ENCODE measurements around the gene JUP.
"Not testable (repeated sequence)": the region's sequence is repeated elsewhere in the genome, so short reads cannot be mapped to it uniquely, and the experiment has no call there.

Gene JUP
- 0 to 0.83 (median 0.54) reads per million in 4 donors for total RNA-seq

DNA sequence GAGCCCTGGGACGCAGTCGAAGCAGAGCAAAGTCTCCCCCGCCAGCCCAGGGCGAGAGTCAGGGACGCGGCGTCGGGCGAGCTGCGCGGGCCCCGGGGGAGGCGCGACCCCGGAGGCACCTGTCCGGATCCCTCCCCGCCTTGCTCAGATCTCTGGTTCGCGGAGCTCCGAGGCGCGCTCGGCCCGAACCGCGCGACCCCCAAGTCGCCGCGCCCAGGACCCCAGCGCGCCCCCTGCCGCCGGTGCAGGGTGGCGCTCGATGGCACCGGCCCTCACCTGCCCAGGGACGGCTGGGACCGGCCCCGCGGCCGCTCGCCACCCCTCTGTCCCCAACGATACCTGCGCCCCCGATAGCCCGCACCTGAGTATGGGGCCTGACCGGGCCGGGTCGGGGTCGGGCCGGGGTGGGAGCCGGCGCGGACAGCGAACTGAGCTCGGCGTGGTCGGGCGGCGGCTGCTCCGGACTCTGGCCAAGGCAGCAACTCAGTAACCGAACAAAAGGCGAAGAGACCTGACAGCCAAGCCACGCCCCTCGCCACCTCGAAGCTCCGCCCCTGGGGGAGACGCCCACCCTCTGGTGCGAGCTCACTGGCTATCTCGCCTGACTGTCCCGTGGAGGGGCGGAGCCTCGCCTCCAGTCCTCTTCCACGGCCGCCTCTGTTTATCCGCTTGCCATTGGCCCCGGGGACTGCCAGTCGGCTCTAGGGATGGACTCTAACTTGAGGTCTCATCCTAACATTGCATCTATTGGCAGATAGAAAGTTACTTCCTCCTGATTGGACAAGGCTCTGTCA lies at the start of gene JUP:
Gene JUP, minus strand, starts transcription at position 485 of the 794 bp plus-strand sequence. CDS start 14,857 bp downstream, outside the sequence.
- peak; percentile 69 to 87 (median 79) for DNase-seq

DNA sequence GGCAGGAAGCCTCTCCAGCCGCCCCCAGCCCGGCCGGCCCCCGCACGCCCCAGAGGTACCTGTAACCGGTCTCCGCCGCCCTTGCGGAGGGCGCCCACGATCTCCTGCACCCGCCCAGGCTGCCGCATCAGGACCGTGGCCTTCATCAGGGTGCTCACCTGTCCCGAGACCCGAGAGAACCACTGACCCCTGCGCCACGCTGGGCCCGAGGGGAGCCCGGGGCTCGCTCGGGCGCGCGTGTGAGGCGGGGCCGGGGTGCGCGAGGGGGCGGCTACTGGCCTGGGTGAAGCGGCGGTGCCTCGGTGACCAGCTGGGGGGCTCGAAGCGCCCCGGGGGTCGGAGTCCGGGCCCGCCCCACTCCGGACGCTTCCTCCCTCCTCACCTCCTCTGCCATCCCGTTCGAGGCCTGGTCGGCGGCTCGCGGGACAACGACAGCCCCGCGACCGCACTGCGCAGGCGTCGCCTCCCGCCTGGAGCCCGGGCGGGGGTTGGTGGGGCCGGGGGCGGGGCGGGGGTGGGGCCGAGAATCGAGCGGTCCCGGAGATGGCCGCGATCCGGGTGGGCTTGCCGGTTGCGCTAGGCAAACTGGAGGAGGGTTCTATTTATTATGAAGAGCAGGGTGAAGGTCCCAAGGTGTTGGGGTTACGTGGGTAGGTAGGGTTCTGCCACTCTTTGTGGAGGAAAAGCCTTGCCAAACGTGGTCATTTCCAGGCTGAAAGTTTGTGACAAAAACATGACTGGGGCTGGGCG lies 49.5 kb upstream of the JUP start, which contains the start of gene NT5C3B:
Gene NT5C3B, minus strand, starts transcription at position 433 of the 750 bp plus-strand sequence. Its CDS starts 39 bp downstream, at position 394.
- peak in 4 of 5 donors; percentile 34 to 63 (median 50) for DNase-seq

DNA sequence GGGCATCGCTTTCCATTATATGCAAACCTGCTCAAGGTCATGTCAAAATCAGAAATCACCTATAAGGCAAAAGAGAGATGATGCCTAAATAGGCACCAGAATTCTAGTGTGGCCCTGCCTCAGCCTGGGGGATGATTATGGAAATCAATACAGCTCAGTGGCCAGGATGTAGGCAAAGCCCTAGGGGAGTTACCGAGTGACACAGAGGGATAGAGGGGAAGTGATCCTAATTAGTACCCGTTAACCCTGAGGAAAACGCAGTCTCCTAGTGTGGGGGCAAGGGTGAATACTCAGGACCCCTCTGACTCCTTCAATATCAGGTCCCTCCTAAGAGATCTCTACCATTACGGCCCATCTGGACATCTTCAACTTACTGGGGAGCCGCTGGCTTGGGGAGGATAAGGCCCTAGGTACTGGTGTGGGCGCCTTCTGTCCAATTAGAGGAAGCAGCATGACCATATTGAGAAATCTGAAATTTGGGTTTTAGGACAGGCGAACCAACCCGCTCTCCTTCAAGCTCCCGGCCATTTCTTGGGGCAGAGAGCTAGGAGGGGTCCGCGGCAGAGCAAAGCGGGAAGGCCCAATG lies 48.8 kb upstream of the JUP start:
- DNase-seq: no peak

DNA sequence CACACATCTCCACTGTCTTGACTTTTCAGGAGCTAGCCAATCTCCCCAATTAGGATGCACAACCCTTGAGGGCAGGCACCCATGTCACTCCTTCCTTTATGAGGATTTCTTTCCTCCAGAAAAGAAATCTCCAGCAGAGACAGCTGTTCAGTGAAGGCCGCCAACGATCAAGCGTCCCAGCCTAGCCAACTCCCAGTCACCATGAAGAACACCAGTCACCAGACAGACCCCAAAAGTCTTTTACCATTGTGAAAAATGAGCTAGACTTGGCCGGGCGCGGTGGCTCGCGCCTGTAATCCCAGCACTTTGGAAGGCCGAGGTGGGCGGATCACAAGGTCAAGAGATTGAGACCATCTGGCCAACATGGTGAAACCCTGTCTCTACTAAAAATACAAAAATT lies 43.5 kb upstream of the JUP start:
- not testable (repeated sequence) for DNase-seq

DNA sequence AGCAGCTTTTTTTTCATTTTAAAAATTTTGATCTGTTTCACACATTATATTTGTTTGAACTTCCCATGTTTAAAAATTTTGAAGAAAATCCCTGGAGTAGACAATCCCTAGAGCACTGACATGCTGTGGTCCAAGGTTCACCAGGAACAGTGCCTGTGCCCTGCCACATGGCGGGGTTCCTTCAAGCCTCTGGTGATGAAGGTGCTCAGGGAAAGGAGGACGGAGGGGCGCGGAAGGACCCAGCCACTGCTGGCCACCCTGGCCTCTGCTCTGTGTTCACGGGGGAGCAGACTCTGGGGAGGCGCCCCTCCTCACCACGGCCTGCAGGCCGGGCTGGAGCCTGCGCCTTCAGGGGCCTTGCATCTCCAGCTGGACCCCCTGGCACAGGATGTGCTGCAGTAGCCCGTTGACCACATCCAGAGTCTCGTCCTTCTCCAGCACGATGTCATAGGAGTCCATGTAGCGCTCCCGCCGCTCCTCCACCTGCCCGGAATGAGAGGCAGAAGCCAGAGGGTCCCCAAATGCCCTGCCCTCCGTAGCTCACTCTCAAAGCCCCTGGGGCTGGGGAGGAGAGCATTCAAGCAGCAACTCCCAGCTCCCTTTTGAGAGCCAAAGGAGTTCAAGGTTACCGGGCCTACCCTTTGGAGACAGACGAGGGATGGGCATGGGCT lies 38.8 kb upstream of the JUP start:
- no peak for DNase-seq

DNA sequence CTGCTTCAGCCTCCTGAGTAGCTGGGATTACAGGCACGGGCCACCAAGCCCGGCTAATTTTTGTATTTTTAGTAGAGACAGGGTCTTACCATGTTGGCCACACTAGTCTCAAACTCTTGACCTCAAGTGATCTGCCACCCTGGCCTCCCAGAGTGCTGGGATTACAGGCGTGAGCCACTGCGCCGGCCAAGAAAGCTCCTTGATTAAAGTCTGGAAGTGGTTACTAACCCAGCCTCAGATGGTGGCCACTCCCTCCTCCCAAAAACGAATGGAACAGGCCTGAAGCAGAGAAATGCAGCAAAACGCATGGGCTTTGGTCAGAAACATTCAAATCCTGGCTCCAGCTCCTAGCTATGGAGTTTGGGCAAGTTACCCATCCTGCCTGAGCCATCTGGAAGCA lies 37.6 kb upstream of the JUP start:
- DNase-seq: no peak

DNA sequence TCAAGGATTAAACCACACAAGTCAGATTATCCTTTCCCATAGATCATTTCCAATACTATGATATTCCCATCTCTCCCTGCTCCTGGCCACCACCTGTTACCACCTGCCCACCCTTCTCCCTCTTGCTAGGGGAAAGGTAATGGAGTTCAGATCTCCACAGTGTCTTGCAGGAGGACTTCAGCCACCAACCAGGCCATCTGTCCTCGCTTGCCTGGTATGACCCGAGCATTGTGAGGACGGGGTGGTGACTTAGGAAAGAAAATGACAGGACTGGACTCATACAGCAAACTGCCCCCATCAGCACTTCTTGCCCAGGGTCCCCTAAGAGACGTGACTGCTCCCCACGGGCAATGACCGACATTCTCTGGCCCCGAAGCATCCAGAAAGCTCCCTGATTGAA lies 37.1 kb upstream of the JUP start:
- no peak for DNase-seq

DNA sequence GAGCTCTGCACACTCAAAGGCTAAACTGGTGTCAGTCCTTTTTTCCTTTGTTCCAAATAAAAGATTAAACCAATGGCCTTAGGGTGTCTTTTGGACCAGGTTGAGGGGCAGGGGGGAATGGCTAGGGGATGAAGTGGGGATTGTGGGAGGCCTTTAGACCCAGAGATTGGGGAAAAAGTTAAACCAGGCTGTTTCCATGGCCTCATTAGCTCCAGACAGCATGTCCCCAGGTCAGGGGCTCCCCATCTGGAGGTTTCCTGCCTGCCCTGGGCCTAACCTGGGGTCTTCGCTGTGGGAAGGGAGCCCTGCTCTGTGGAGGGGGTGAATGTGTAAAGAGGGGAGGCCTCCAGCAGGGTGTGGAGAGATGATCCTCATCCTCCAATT lies 36.6 kb upstream of the JUP start:
- no peak for DNase-seq

DNA sequence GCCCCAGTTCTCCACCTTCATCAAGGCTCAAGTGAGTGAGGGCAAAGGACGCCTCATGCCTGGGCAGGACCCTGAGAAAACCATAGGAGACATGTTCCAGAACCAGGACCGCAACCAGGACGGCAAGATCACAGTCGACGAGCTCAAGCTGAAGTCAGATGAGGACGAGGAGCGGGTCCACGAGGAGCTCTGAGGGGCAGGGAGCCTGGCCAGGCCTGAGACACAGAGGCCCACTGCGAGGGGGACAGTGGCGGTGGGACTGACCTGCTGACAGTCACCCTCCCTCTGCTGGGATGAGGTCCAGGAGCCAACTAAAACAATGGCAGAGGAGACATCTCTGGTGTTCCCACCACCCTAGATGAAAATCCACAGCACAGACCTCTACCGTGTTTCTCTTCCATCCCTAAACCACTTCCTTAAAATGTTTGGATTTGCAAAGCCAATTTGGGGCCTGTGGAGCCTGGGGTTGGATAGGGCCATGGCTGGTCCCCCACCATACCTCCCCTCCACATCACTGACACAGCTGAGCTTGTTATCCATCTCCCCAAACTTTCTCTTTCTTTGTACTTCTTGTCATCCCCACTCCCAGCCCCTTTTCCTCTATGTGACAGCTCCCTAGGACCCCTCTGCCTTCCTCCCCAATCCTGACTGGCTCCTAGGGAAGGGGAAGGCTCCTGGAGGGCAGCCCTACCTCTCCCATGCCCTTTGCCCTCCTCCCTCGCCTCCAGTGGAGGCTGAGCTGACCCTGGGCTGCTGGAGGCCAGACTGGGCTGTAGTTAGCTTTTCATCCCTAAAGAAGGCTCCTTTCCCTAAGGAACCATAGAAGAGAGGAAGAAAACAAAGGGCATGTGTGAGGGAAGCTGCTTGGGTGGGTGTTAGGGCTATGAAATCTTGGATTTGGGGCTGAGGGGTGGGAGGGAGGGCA lies 36.0 kb upstream of the JUP start:
- no peak for DNase-seq

DNA sequence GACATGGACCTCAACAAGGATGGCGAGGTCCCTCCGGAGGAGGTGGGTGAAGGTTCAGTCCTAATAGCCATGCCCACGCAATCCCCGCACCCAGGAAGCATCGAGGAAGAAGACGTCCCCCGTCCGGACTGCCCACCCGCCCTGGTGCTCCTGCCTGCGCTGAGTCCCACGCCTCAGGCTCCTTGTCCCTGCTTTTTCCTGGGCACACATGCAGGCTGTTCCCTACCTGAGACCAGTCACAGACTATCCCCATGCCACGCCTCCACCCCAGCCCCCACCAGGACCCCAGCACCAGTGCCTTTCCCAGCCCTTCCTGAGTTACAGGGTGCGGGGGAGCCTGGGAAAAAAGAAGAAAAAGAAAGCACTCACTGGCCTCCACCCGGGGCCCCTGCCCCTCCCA lies 35.3 kb upstream of the JUP start:
- DNase-seq: no peak

DNA sequence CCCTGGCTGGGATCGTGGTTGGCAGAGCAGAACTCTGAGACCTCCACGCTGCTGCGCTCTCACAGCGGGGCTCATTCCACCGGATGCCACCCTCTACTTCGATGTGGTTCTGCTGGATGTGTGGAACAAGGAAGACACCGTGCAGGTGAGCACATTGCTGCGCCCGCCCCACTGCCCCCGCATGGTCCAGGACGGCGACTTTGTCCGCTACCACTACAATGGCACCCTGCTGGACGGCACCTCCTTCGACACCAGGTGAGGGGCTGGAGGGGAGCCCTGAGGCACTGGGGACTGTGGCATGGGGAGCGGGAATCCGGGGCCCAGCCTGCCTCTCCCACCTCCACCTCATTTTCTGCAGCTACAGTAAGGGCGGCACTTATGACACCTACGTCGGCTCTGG lies 31.5 kb upstream of the JUP start:
- DNase-seq: no peak

DNA sequence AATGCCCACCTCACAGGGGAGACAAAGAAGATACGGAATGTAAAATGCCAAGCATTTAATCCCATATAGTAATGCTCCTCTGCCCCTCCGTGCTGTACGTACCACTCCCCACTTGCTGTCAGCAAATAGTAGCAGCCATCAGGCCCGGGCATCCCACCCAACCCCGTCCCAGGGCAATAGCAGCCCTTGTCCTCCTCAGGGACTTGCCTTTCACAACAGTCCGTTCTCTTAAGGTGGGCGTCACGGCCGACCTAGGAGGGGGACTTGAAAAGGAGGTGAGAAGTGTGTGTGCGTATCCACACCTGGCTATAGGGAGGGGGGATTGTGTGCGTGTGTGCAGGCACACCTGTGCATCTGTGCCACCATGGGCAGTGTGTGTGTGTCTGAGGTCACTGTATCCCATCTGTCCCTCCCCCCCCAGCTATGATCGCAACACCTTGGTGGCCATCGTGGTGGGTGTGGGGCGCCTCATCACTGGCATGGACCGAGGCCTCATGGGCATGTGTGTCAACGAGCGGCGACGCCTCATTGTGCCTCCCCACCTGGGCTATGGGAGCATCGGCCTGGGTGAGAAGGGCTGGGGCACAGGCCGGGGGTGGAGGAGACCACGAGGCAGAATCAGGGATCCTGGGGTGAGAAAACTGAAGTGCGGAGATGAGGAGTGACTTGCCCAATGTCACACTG lies 30.3 kb upstream of the JUP start:
- DNase-seq: no peak

DNA sequence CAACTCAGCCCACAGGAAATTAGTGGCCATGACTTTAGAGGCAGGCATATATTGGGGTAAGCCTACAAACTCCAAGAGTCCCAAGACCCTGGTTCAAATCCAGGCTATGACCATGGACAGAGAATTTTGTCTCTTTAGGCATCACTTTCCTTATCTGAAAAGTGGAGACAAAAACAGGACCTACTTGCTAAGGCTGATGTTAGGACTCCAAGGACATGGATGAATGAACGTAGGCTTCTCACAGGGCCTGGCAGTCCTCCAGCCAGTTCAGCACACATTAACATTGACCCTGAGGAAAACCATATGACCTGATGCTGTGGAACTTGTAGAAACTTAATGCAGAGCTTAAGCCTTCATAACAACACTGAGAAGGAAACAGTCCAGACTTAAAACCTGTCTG lies 27.7 kb upstream of the JUP start:
- DNase-seq: no peak

DNA sequence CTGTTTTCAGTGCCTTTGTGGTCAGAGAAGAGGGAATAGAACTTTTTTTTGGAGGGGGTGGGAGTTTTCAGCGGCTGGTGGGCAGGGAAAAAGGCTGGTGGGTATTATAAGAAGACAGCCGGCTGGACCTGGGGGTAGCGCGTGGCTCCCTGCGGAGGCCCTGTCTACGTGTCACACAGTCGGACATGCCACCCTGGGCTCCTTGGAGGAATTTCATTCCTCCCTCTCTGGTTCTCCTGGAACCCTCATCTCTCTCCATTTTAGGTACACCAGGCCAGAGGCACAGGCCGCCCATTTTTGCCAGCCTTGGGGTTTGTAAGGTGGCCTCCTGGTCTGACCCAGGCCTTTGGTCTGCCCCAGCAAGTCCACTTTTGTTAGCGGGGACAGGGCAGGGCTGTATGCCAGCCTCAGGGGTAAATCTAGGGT lies 27.2 kb upstream of the JUP start:
- DNase-seq: no peak

DNA sequence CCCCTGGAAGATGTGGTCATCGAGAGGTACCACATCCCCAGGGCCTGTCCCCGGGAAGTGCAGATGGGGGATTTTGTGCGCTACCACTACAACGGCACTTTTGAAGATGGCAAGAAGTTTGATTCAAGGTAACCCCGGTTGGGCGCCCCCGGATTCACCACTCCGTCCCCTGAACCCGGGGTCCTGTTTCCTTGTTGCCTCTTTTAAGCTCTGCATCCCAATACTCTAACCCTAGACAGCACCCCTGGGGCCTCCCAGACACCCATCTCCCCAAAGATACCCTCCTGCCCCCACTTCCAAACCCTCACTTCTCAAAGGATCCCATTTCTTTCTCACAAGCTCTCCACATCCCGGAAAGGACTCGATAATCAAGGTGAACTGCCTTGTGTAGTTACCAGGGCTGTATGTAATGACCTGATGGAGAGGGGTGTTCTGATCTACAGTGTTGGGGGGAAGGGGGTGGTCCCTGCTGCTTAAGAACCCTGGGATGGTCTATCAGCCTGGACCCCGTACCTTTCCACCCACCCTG lies 26.7 kb upstream of the JUP start:
- DNase-seq: no peak

DNA sequence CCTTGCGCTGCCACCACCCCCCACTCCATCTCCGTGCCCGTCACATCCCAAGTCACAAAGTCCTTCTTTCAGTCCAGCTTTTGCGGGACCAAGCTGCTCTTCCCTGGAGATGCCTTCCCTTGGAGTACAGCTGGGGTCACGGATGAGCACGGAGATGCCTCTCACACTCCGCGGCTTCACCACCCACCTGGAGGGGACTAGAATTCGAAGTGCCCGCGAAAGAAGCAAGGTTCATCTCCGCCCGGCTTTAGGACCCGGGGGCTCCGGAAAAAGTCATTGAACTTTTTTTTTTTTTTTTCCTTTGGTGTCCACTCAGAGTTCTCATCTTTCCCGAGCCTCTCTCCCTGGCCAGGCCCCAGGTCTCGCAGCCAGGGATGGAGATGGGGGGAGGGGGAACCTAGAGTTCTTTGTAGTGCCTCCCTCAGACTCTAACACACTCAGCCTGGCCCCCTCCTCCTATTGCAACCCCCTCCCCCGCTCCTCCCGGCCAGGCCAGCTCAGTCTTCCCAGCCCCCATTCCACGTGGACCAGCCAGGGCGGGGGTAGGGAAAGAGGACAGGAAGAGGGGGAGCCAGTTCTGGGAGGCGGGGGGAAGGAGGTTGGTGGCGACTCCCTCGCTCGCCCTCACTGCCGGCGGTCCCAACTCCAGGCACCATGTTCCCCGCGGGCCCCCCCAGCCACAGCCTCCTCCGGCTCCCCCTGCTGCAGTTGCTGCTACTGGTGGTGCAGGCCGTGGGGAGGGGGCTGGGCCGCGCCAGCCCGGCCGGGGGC lies 26.1 kb upstream of the JUP start, which contains the start of gene FKBP10:
Gene FKBP10, plus strand, starts transcription at position 624 of the 771 bp plus-strand sequence. Its CDS starts 31 bp downstream, at position 655.
- peak in 2 of 5 donors; percentile 15 to 32 for DNase-seq

DNA sequence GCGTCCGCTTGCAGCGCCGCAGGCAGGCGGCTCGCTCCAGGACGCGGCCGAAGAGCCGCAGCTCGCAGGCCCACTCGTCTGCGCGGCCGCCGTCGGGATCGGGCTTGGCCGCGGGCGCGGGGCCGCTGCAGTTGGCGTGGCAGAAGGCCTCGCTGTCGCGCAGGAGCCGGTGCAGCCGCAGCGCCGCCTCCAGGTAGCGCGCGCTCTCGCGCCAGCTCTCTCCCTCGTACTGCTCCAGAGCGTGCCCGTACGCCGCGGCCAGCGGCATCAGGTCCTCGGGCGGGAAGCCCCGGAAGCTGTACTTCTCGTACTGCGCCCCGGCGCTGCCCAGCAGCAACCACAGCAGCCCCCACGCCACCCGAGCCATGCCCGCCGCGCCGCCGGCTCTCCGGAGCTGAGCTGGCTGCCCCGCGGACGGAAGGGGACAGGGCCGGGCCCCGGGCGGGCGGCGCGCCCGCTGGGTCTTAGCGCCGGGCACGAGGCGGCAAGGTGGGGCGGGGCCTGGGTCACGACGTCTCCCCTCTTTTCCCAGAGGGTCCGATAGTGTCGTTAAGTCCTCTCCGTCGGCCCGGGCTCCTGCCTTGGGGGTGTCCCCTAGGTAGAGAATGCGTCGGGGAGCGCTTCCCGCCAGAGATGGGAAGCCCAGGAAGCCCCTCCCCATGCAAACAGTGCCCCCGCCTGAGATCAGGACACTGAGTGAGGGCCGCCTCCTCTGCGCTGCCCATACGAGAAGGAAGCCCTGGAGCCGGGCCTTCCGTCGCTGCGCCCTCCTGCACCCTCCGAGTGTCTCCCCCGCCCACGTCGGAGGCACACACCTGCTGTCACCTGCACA lies 25.3 kb upstream of the JUP start, which contains the start of gene P3H4:
Gene P3H4, minus strand, starts transcription at position 401 of the 832 bp plus-strand sequence. Its CDS starts 34 bp downstream, at position 367.
- DNase-seq: peak; percentile 40 to 78 (median 66)

DNA sequence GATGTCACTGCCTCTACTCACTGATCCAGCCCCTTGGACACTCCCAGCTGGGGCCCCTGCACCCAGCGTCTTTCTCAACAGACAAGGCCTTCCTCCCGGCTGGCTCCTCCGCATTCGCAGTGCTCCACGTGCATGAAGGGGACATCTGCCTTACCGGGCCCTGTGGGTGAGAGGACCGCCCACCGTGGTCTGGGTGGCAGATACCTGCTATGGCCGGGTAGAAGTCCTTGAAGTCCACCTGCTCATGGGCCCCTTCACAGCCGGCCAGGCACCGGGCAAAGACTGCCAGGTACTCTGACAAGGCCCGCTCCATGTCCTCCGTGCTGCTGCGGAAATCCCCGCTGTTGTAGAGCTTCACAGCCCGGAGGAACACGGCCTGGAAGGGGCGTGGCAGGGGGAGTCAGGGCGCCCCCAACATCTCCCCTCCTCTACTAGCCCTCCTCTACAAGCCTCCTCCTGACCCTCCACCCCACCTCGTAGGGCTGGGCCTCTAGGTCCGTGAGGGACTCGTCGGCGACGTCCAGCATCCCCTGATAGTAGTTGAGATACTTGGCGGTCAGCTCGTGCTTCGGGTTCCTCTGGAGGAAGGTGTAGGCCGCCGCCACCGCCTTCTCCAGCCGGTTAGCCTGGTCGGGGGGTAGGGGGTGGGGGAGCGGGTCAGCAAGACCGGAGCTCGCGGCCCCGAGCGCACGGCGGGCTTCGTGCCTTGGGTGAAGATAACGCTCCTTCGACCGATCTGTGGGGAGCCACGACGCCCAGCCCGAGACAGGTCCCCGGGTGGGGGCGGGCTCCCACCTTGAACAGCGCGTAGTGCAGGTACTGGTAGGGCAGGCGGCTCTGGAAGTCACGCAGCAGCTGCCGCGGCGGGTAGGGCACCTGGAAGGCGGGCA lies 24.4 kb upstream of the JUP start:
- DNase-seq: peak in 1 of 5 donors; percentile 12

Data from T-helper 1 cell (primary cell).